ENCODE measurements around the gene THG1L.

The THG1L gene

GRCh38 chr5:157761690-157762621 lies 30.7 kb downstream of the THG1L start:
- peaks cover 34% of the 10 kb centered on the region for H3K36me3 Mint-ChIP-seq (ENCODE audit: low read depth)
- no peak for DNase-seq
- peaks cover 8% of the 10 kb centered on the region for H3K4me1 Mint-ChIP-seq (ENCODE audit: low read depth)
- H3K9me3 Mint-ChIP-seq, result no peaks in the 10 kb centered on the region
- H3K27me3 Mint-ChIP-seq, result no peaks in the 10 kb centered on the region
- no peak overlapping the region for H3K4me3 Mint-ChIP-seq
- no peak overlapping the region for H3K27ac Mint-ChIP-seq

- Mint-ChIP-seq H3K4me3 (no peak overlapping the region), H3K4me1 (ENCODE audit: low read depth) (no peaks in the 10 kb centered on the region)
- DNase-seq, result no peak
Measured at GRCh38 chr5:157764531-157764930, 33.3 kb downstream of the THG1L start.

GRCh38 chr5:157766442-157766841 lies 35.2 kb downstream of the THG1L start:
- Mint-ChIP-seq H3K36me3 (ENCODE audit: low read depth) (peaks cover 1% of the 10 kb centered on the region), H3K9me3 (no peaks in the 10 kb centered on the region), H3K4me1 (ENCODE audit: low read depth) (no peaks in the 10 kb centered on the region), H3K4me3 (no peak overlapping the region), H3K27ac (no peak overlapping the region), H3K27me3 (no peaks in the 10 kb centered on the region)
- no peak for DNase-seq

More at GRCh38 chr5:157764531-157764930, 33.3 kb downstream of the THG1L start:
- Mint-ChIP-seq H3K9me3 (no peaks in the 10 kb centered on the region), H3K36me3 (ENCODE audit: low read depth) (peaks cover 16% of the 10 kb centered on the region), H3K27me3 (no peaks in the 10 kb centered on the region), H3K27ac (no peak overlapping the region)

- no peaks in the 10 kb centered on the region for H3K27me3 Mint-ChIP-seq
- no peaks in the 10 kb centered on the region for H3K36me3 Mint-ChIP-seq (ENCODE audit: low read depth)
- no peaks in the 10 kb centered on the region for H3K9me3 Mint-ChIP-seq
- no peak overlapping the region for H3K4me3 Mint-ChIP-seq
- DNase-seq, result no peak
- H3K27ac Mint-ChIP-seq, result no peak overlapping the region
- H3K4me1 Mint-ChIP-seq (ENCODE audit: low read depth), result peaks cover 1% of the 10 kb centered on the region
Measured at GRCh38 chr5:157766902-157767301, 35.7 kb downstream of the THG1L start.

- H3K4me3 Mint-ChIP-seq, result no peak overlapping the region
- H3K36me3 Mint-ChIP-seq (ENCODE audit: low read depth), result no peaks in the 10 kb centered on the region
- H3K9me3 Mint-ChIP-seq, result no peaks in the 10 kb centered on the region
- no peak for DNase-seq
- H3K27ac Mint-ChIP-seq, result no peak overlapping the region
- H3K4me1 Mint-ChIP-seq (ENCODE audit: low read depth), result peaks cover 5% of the 10 kb centered on the region
- H3K27me3 Mint-ChIP-seq, result no peaks in the 10 kb centered on the region
Measured at GRCh38 chr5:157767689-157768088, 36.5 kb downstream of the THG1L start.

GRCh38 chr5:157770665-157771064 lies 39.4 kb downstream of the THG1L start:
- Mint-ChIP-seq H3K4me1 (ENCODE audit: low read depth) (peaks cover 5% of the 10 kb centered on the region), H3K27ac (no peak overlapping the region), H3K36me3 (ENCODE audit: low read depth) (no peaks in the 10 kb centered on the region), H3K27me3 (peaks cover 2% of the 10 kb centered on the region), H3K4me3 (no peak overlapping the region), H3K9me3 (no peaks in the 10 kb centered on the region)
- DNase-seq, result no peak

- no peak for DNase-seq
- Mint-ChIP-seq H3K4me3 (no peak overlapping the region), H3K9me3 (no peaks in the 10 kb centered on the region), H3K27me3 (peaks cover 2% of the 10 kb centered on the region), H3K36me3 (ENCODE audit: low read depth) (no peaks in the 10 kb centered on the region), H3K27ac (no peak overlapping the region), H3K4me1 (ENCODE audit: low read depth) (peaks cover 5% of the 10 kb centered on the region)
Measured at GRCh38 chr5:157772127-157772526, 40.9 kb downstream of the THG1L start.

- H3K9me3 Mint-ChIP-seq, result no peaks in the 10 kb centered on the region
- H3K36me3 Mint-ChIP-seq (ENCODE audit: low read depth), result no peaks in the 10 kb centered on the region
- H3K4me3 Mint-ChIP-seq, result no peak overlapping the region
- no peak for DNase-seq
- no peak overlapping the region for H3K27ac Mint-ChIP-seq
- no peaks in the 10 kb centered on the region for H3K4me1 Mint-ChIP-seq (ENCODE audit: low read depth)
- H3K27me3 Mint-ChIP-seq, result peaks cover 2% of the 10 kb centered on the region
Measured at GRCh38 chr5:157778121-157778805, 47.0 kb downstream of the THG1L start.

GRCh38 chr5:157779221-157779620 lies 48.0 kb downstream of the THG1L start:
- no peak overlapping the region for H3K27ac Mint-ChIP-seq
- no peaks in the 10 kb centered on the region for H3K27me3 Mint-ChIP-seq
- peaks cover 2% of the 10 kb centered on the region for H3K36me3 Mint-ChIP-seq (ENCODE audit: low read depth)
- no peak for DNase-seq
- H3K9me3 Mint-ChIP-seq, result no peaks in the 10 kb centered on the region
- H3K4me1 Mint-ChIP-seq (ENCODE audit: low read depth), result no peaks in the 10 kb centered on the region
- no peak overlapping the region for H3K4me3 Mint-ChIP-seq

- no peaks in the 10 kb centered on the region for H3K9me3 Mint-ChIP-seq
- no peak for DNase-seq
- no peak overlapping the region for H3K4me3 Mint-ChIP-seq
- no peaks in the 10 kb centered on the region for H3K27me3 Mint-ChIP-seq
- peaks cover 58% of the 10 kb centered on the region for H3K36me3 Mint-ChIP-seq (ENCODE audit: low read depth)
- no peak overlapping the region for H3K27ac Mint-ChIP-seq
- peaks cover 4% of the 10 kb centered on the region for H3K4me1 Mint-ChIP-seq (ENCODE audit: low read depth)
Measured at GRCh38 chr5:157785801-157786200, 54.6 kb downstream of the THG1L start.
